Type B pancreatic cell (in vitro differentiated cells): ENCODE data around the gene RIPK3. TPM values are rescaled to one million over a fixed set of nuclear protein-coding genes. Genes with fewer than 3 reads are reported as not detected.

Source experiments
- DNase-seq: peaks from one replicate; pipeline ENCODE4 v3.0.0; 2021; ENCODE audit warnings: mixed read lengths; ENCODE audit not compliant: unreplicated experiment; ENCODE audit errors: extremely low spot score
- H3K27ac Mint-ChIP-seq: 2 replicates; pipeline ENCODE4 v1.8.0; 2021; ENCODE audit warnings: mild to moderate bottlenecking, mixed read lengths
- H3K27me3 Mint-ChIP-seq: 2 replicates; pipeline ENCODE4 v1.8.0; 2021; ENCODE audit warnings: mixed read lengths
- H3K36me3 Mint-ChIP-seq: 2 replicates; pipeline ENCODE4 v1.8.0; 2021; ENCODE audit warnings: mixed read lengths
- H3K4me1 Mint-ChIP-seq: one replicate; pipeline ENCODE4 v1.8.0; 2021; ENCODE audit warnings: mixed read lengths; ENCODE audit not compliant: unreplicated experiment
- H3K4me3 Mint-ChIP-seq: 2 replicates; pipeline ENCODE4 v1.8.0; 2021; ENCODE audit warnings: mild to moderate bottlenecking, mixed read lengths
- H3K9me3 Mint-ChIP-seq: 2 replicates; pipeline ENCODE4 v1.8.0; 2021; ENCODE audit warnings: mixed read lengths
- total RNA-seq: library from RNA; stranded (reverse); gene quantifications from 2 replicates; pipeline ENCODE4 v1.2.1, GENCODE V29; 2021; ENCODE audit warnings: low replicate concordance
- TF ChIP-seq, protein P1 (sequence below): fragments of 200-600 bp; sonication (generic); conservative IDR thresholded peaks from 2 replicates; pipeline ENCODE4 v1.5.0; 2021; ENCODE audit warnings: antibody characterized with exemption, mild to moderate bottlenecking

Gene RIPK3
- total RNA-seq, 1 donor from 2014 or later = 5.6 TPM

DNA sequence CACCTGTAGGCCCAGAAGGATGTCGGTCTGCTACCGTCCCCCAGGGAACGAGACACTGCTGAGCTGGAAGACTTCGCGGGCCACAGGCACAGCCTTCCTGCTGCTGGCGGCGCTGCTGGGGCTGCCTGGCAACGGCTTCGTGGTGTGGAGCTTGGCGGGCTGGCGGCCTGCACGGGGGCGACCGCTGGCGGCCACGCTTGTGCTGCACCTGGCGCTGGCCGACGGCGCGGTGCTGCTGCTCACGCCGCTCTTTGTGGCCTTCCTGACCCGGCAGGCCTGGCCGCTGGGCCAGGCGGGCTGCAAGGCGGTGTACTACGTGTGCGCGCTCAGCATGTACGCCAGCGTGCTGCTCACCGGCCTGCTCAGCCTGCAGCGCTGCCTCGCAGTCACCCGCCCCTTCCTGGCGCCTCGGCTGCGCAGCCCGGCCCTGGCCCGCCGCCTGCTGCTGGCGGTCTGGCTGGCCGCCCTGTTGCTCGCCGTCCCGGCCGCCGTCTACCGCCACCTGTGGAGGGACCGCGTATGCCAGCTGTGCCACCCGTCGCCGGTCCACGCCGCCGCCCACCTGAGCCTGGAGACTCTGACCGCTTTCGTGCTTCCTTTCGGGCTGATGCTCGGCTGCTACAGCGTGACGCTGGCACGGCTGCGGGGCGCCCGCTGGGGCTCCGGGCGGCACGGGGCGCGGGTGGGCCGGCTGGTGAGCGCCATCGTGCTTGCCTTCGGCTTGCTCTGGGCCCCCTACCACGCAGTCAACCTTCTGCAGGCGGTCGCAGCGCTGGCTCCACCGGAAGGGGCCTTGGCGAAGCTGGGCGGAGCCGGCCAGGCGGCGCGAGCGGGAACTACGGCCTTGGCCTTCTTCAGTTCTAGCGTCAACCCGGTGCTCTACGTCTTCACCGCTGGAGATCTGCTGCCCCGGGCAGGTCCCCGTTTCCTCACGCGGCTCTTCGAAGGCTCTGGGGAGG, 28.9 kb downstream of the RIPK3 start, which contains the start of gene LTB4R:
LTB4R (plus strand) TSS at position 857 of the 959 bp plus-strand sequence. CDS start 4,150 bp downstream, outside the sequence.
- peaks cover 10% of the 10 kb centered on the region for H3K36me3 Mint-ChIP-seq
- H3K27ac Mint-ChIP-seq = no peak within 1 kb of the TSS
- H3K27me3 Mint-ChIP-seq = peaks cover 9% of the 10 kb centered on the region
- TF ChIP-seq, protein P1, sequence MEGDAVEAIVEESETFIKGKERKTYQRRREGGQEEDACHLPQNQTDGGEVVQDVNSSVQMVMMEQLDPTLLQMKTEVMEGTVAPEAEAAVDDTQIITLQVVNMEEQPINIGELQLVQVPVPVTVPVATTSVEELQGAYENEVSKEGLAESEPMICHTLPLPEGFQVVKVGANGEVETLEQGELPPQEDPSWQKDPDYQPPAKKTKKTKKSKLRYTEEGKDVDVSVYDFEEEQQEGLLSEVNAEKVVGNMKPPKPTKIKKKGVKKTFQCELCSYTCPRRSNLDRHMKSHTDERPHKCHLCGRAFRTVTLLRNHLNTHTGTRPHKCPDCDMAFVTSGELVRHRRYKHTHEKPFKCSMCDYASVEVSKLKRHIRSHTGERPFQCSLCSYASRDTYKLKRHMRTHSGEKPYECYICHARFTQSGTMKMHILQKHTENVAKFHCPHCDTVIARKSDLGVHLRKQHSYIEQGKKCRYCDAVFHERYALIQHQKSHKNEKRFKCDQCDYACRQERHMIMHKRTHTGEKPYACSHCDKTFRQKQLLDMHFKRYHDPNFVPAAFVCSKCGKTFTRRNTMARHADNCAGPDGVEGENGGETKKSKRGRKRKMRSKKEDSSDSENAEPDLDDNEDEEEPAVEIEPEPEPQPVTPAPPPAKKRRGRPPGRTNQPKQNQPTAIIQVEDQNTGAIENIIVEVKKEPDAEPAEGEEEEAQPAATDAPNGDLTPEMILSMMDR = no peak
- no peak for DNase-seq
- H3K4me3 Mint-ChIP-seq = no peak within 1 kb of the TSS
- no peaks in the 10 kb centered on the region for H3K9me3 Mint-ChIP-seq
- H3K4me1 Mint-ChIP-seq = peaks cover 7% of the 10 kb centered on the region

DNA sequence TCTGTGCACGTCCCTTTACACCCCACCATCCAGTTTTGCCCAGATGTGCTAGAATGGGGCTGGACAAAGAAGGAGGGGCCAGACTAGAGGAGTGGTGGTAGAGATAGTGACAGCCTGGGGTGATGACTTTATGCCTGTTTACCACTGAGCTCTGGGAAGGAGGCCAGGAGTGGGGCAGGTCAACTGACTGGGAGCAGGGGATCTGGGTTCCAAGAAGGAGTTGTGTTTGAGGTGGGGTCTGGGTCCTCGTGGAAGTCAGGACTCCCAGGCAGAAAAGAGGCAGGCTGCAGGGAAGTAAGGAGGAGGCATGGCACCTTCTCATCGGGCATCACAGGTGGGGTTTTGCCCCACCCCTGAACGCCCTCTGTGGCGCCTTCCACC, 29.5 kb downstream of the RIPK3 start:
- H3K4me3 Mint-ChIP-seq = no peak overlapping the region
- H3K27me3 Mint-ChIP-seq = peaks cover 2% of the 10 kb centered on the region
- H3K27ac Mint-ChIP-seq = no peak overlapping the region

DNA sequence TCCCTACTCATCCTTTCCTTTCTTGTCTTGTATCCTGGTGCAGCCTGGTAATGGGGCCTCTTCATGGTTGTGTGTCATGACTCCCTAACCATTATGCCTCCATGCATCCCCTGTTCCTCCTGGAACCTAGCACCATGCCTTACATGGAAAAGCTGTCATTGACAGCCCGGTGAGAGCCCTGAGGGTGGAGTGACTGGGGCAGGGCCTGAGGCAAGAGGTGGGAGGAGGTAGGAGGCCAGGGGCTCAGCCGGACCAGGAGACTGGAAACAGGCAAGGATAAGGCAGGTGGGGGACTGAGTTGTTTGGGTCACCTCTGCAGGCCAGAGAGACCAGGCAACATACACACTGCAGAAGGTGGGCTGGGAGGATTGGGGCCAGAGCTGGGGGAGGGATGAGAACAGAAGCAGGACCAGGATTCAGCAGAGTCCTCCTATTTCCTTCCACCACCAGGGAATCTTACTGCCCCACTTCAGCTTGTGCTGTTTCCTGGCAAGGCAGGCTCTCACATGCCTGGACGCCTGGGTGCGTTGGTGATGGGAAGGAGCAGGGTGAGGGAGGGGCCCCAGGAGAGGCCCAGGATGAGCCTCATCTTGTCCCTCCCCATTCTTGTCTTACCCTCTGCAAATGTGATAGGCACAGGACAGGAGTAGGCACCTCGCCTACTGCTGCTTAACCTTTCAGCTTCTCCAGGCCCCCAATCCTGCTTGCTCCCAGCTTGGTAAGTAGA, 30.1 kb downstream of the RIPK3 start, which contains the start of gene LTB4R2:
LTB4R2 (plus strand) TSS at position 603 of the 727 bp plus-strand sequence. CDS start 525 bp downstream, outside the sequence.
- Mint-ChIP-seq H3K4me1 (peaks cover 7% of the 10 kb centered on the region), H3K9me3 (no peaks in the 10 kb centered on the region), H3K36me3 (peaks cover 23% of the 10 kb centered on the region), H3K4me3 (no peak within 1 kb of the TSS), H3K27me3 (no peaks in the 10 kb centered on the region), H3K27ac (no peak within 1 kb of the TSS)
- TF ChIP-seq, protein P1 = no peak
- no peak for DNase-seq

More for the DNA sequence above, 29.5 kb downstream of the RIPK3 start:
- Mint-ChIP-seq H3K36me3 (peaks cover 17% of the 10 kb centered on the region), H3K9me3 (no peaks in the 10 kb centered on the region), H3K4me1 (peaks cover 7% of the 10 kb centered on the region)
- TF ChIP-seq, protein P1 = no peak
- no peak for DNase-seq

DNA sequence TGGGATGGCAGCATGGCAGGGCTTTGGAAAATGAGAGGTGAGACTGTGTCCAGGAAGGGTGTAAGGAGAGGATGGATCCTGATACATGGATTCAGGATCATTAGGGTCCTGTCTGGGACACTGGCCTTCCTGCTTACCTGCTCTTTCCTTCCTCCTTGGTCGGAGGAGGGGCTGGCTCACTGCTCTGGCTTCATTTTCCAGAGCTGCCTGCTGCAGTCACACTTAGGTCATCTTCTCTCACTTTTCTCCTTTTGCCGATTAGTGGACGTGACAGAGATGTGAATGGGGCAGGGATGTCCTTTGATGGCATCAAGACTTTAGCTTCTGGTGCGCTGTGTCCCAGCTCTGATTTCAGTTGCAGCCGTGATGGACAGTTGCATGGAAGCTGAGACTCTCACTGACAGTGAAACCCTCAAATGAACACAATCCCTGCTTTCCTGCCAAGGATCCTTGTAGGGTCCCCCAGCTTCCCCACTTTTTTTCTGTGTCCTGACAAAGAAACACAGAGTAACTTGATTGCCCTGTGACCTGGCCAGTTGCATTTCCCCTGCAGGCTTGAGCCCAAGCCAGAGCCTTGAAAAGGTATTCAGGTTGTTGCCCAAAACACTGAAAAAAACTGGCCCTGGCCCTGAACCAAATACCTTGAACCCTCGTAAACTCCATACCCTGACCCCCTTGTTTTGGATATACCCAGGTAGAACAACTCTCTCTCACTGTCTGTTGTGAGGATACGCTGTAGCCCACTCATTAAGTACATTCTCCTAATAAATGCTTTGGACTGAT, 31.3 kb downstream of the RIPK3 start:
- Mint-ChIP-seq H3K9me3 (no peaks in the 10 kb centered on the region), H3K27ac (peak overlapping the region; percentile 70), H3K4me3 (no peak overlapping the region), H3K36me3 (peaks cover 26% of the 10 kb centered on the region), H3K27me3 (no peaks in the 10 kb centered on the region), H3K4me1 (peaks cover 7% of the 10 kb centered on the region)
- no peak for DNase-seq
- TF ChIP-seq, protein P1 = peak; percentile 38
